T-helper 2 cell treated with Interferon-gamma antibody and Interleukin-4, amounts not matched to agents 100 ng/mL and 5 ng/mL, for 36 hours (primary cell): ENCODE measurements around the gene RACK1. TPM values are rescaled to one million over a fixed set of nuclear protein-coding genes. Genes with fewer than 3 reads are reported as not detected.

Source experiments
- total RNA-seq: library from RNA; stranded (reverse); gene quantifications from 2 replicates; pipeline ENCODE4 v1.2.3, GENCODE V29; 2022

Gene RACK1
- total RNA-seq, 1 donor from 2014 or later = 1,850 TPM

Other genes with a start within 250 kb of the RACK1 start
- gene BTNL9, start 203.6 kb downstream of the RACK1 start, total RNA-seq = not detected in 2 replicates
- gene OR2V1, start 112.7 kb downstream of the RACK1 start, total RNA-seq = not detected in 2 replicates
- not detected in 2 replicates for gene OR2V2, start 96.3 kb downstream of the RACK1 start, total RNA-seq
- gene TRIM7, start 38.7 kb downstream of the RACK1 start, total RNA-seq = 0.66 and 1.0 TPM in 2 replicates
- gene TRIM41, start 20.6 kb downstream of the RACK1 start, total RNA-seq = 34.6 and 38.5 TPM in 2 replicates
- 20.7 and 22.8 TPM in 2 replicates for gene TRIM52, start 17.2 kb upstream of the RACK1 start, total RNA-seq
- not detected in 2 replicates for gene OR4F3, start 123.4 kb upstream of the RACK1 start, total RNA-seq